Hematopoietic multipotent progenitor cell treated with erythropoietin and hydrocortisone succinate and interleukin-3 and kit ligand, for 8 days (in vitro differentiated cells): Measurements from ENCODE around the gene GSE1.

Experiments
- DNase-seq: peaks from one replicate; pipeline ENCODE4 v3.0.0-alpha.2; 2015

GSE1 gene

DNA sequence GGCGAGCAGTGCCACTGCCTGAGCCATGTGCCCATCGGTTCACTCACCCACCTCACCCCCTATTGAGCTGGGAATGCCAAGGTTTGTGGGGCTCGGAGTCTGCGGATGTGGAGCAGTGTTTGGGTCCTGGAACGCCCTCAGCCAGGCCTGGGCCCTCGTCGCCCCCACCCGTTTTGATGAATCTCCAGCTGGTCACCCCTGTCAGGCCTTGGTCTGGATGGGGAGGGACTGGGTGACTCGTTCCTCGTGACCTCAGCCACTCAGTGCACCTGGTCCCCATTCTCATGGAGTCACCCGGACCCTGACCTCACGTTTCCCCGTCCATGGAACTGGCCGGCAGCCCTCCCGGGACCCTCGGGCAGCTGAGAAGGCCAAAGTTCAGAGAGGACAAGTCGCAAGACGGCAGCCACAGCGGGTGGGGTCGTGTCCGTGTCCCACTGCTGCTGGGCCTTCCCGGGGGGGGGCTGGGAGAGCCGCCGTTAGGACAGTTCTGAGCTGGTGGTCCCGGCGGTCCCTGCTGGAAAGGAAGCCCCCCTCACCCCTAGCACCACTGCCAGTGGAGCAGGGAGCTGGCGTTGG is 23.2 kb downstream of the GSE1 start:
- no peak for DNase-seq

DNA sequence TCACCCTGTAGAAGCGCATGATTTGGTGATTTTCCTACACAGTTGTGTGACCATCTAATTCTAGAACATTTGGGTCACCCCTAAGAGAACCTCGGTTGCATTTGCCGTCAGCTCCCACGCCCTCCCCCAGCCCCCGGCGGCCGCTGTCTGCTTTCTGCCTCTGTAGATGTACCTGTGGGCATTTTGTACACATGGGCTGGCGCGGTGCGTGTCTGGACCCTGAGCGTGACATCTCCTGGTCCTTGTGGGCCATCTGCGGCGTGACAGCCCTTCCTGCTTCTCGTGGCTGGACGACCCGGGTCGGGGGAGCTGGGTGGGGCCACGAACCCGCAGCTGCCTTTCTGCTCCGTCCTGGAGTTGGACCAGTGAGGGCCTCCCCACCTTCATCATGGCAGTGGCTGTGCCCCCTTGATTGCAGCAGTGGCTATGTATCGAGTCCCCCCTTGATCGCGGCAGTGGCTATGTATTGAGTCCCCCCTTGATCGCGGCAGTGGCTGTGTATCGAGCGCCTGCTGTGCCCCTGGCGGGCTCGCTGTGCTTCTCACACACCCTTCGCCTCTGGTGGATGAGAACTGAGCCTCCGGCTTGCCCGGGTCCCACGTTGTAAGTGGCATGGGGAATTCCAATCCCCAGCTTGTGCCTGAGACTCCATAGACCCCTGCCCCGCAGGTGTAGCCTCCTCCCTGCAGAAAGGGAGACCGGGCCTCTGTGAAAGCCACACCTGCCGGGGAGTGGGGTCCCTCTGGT is 24.1 kb downstream of the GSE1 start:
- no peak for DNase-seq

GRCh38 chr16:85637808-85638647 is 24.9 kb downstream of the GSE1 start:
- DNase-seq: no peak

GRCh38 chr16:85638695-85639409 is 25.7 kb downstream of the GSE1 start:
- DNase-seq: no peak

DNA sequence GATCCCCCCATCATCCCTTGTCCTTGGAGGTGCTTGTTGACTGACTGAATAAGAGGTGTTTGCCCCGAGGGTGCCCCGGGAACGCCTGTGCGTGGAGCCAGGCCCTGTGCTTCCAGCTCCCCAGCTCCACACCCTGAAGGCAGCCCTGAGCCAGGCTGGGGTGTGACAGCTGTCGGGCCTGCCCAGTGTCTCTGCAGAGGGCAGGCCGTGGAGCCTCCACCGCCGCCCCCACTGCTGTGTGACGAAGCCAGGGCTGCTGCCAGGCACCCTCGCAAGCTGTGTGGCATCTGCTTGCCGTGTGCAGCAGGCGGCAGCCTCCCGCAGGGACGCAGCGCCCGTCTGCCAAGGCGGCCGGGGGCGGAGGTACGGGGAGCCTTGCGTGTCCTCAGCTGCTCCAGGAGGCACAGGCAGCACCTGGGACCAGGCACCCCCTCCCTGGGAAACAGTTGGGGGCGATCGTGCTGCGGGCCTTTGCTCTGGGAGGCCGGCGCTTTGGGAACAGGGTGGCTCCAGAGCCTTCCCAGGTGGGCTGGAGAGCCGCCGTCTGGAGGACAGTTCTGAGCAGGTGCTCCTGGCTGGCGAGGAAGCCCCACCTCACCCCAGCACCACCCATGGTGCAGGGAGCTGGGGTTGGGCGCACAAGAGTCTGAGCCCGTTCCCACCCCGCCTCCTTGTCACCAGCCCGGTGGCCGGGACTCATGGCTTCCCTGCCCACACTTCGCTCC is 26.6 kb downstream of the GSE1 start:
- no peak for DNase-seq

DNA sequence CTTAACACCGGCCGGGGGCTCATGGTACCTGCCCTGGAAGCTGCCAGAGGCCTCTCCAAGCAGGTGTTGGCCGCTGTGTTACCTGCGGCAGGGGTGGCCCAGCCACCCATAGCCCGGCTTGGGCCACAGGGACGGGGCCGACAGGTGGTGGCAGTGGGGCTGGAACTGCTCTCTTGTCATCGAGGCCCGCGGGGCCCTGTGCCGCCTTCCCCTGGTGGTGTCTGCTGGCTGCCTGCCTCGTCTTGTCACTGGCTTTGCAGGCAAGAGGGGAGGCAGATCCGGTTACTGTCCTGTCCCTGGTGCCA is 27.1 kb downstream of the GSE1 start:
- DNase-seq: no peak

DNA sequence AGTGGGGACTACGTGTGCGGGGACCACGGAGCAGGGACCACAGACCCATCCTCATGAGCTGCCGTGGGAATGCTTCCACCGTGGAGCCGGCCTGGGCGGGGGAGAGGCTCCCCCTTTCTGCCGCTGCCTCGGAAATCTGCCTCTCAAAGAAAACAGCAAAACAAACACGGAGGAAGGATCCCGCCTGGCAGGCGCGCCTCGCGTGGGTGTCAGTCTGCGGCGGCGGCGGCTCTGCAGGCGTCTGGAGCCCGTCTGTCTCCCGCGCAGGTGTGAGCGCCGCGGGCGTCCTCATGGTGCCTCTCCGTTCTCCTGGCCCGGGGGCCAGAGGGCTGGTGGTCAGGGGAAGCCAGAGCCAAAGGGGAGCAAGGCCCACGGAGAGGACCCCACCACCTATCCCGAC is 27.5 kb downstream of the GSE1 start:
- no peak for DNase-seq

DNA sequence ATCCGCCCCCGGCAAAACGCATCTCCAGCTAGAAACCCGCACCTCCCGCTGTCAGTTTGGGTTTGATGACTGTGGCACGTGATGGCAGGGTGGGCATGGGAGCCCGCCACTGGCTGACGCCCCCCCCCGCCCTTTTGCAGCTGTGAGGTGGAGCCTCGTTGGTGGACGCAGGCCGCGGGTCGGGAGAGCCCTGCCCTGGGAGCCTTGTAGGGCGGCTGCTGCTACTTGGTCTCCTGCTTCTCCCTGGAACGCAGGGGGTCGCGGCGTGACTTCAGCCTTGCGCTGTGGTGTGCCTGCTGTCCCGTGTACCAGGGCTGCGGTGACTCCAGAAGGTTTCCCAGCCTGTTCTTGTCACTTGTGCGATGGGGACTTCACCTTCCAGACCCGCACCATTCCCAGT is 28.2 kb downstream of the GSE1 start:
- DNase-seq: no peak

GRCh38 chr16:85641776-85642176 is 28.7 kb downstream of the GSE1 start:
- no peak for DNase-seq

- no peak for DNase-seq
Observed at GRCh38 chr16:85642762-85643358, 29.7 kb downstream of the GSE1 start.

DNA sequence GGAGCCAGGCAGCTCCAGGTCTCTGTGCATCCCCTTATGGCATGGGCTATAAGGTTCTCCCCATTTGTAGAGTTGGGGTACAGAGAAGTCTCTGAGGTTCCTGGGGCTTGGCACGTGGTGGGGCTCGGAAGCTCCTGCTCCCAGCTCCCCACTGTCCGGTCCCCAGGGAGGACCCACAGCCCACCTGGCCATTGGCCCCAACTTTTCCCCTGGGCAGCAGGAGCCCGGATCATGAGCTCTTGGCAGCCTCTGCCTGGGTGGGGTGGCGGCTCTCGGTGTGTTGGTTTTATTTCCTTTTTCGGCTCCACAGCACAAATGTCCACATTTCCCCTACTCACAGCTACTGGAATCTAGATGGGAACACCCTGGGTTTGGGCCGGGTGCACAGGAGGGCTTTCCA is 30.5 kb downstream of the GSE1 start:
- DNase-seq: no peak

DNA sequence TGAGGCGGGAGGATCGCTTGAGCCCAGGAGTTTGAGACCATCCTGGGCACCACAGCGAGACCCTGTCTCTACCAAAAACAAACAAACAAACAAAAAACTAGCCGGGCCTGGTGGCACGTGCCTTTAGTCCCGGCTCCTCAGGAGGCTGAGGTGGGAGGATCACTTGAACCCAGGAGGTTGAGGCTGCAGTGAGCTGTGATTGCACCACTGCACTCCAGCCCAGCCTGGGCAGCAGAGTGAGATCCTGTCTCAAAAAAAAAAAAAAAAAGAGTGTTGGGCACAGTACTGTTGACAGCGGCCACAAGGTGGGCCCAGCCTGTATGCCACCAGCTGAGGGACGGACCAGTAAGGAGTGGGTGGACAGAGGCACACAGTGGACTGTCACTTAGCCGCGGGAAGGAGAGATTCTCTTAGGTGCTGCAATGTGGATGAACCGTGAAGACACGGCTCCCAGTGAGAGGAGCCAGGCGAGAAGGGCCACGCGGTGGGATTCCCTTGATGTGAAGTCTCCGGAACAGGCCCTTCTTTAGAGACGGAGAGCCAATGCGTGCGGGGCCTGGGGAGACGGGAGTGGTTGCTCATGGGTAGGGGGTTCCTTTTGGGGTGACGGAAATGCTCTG is 31.1 kb downstream of the GSE1 start:
- no peak for DNase-seq

GRCh38 chr16:85645021-85645589 is 32.0 kb downstream of the GSE1 start:
- peak; percentile 55 for DNase-seq

GRCh38 chr16:85646358-85646907 is 33.3 kb downstream of the GSE1 start:
- no peak for DNase-seq

DNA sequence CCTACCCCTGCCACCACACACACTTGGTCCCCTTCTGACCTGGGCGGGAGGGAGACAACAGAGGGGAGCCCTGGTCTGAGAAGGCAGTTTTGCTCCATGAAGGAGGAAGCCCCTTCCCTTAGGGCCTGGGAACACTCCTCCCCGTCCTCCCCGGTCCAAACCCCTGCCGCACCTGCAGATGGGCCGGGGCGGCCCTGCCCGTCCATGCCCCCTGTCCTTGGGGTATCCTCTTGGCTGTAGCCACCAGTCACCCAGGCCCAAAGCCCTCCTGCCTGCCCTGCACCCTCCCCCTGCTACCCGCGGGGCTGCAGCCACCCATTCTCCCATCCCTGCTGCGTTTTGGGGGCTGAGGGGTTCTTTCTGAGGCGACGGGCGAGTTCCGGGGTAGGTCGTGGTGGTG is 33.9 kb downstream of the GSE1 start:
- no peak for DNase-seq

DNA sequence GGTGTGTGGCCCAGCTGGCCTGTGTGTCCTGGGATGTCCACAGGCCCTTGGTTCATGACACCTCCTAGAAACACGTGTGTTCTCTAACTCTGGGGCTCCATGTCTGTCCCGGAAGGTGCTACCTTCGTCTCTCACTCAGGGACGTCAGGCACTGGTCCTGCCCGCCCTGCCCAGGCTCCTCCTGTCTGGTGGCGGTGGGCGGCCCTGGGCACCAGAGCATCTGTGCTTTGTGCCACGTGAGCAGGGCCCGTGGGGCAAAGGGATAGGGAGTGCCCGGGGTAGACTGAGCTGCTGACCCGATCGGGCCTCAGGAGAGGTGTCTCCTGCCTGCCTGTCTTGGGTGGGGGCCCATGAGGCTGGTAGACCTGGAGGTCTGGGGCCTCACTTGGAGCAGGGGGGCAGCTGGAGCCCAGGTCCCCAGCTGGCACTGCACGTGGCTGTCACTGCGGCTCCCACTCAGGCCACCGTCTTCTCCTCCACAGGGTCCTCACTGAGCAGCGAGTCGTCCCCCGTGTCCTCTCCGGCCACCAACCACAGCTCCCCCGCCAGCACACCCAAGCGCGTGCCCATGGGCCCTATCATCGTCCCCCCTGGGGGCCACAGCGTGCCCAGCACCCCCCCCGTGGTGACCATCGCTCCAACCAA is 35.1 kb downstream of the GSE1 start:
- no peak for DNase-seq

DNA sequence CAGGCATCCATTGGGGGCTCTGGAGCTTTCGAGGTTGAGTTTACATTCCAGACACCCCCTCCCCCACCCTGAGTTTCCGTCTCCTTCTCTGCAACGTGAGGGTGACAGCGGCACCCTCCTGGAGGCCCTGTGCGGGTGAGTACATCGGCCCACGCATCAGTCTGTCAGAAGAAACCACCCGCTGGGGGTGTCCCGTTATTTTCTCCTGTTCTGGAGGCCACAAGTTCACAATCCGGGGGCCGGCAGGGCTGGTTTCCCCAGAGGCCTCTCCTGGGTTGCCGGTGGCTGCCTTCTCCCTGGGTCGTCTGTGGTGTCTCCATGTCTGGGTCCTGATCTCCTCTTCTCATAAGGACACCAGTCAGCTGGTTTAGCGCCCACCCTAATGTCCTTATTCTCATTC is 35.7 kb downstream of the GSE1 start:
- no peak for DNase-seq

DNA sequence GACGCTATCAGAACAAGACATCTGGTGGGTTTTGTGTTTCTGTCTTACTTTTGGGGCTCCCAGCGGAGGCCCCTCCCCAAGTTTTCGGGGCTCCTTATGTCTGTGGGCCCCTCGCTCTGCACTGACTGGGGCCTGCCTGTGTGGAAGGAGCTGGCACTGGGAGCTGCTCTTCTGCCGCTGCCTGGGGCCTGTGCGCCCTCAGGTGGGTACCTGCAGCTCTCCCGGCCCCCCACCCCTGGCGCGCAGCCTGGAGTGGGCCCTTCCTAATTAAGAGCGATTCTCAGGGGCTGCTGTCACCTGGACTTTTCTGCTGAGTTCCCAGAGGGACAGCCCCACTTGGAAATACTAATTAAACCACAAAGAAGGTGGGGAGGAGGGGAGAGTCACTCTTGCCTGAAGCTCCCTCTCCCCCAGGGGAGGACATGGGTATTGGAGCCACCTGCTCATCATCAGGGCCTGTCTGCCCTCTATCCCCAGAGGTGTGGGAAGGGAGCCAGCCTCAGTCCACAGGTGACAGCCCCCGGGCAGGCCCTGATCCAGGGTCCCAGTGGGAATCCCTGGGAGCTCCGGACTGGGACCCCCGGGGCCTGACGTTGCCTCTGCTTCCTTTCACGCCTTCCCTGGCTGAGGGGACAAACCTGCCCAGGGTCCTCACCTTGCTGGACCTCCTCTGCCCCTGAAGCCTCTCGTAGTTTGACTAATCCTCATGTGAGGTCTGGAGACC is 36.5 kb downstream of the GSE1 start:
- no peak for DNase-seq

GRCh38 chr16:85650135-85650843 is 37.2 kb downstream of the GSE1 start:
- no peak for DNase-seq
